Psoas muscle (tissue), 8 donors: ENCODE results near the gene CYP4F22. TPM values are rescaled to one million over a fixed set of nuclear protein-coding genes. Genes with fewer than 3 reads are reported as not detected.
"Not testable (repeated sequence)": the region's sequence is repeated elsewhere in the genome, so short reads cannot be mapped to it uniquely, and the experiment has no call there.

Experiments used
- ATAC-seq, 4 donors: fragments of 200-7000 bp; cut with Tn5 transposase; one replicate each; pipeline ENCODE4 v1.9.1; 2020; ENCODE audit warnings: moderate library complexity in 3 of 4, mild to moderate bottlenecking in 2 of 4
- DNase-seq, 2 donors: peaks; one replicate each; pipeline ENCODE4 v3.0.0-alpha.2; 2020
- H3K27ac ChIP-seq: fragments of 200-600 bp; one replicate; pipeline ENCODE4 v1.8.0; 2022
- H3K27me3 ChIP-seq, 3 donors: fragments of 200-600 bp in 1 of 3; one replicate each; pipeline versions ENCODE4 v1.6.1 to v1.8.0; 2013 to 2022; ENCODE audit warnings: low read length in 2 of 3, mild to moderate bottlenecking in 2 of 3, moderate library complexity in 1 of 3; ENCODE audit not compliant: insufficient read depth in 3 of 3
- H3K36me3 ChIP-seq, 2 donors: fragments of 200-600 bp in 1 of 2; one replicate each; pipeline versions ENCODE4 v1.6.1 to v1.8.0; 2013 to 2022; ENCODE audit warnings: low read depth in 1 of 2, mild to moderate bottlenecking in 1 of 2, moderate library complexity in 1 of 2; ENCODE audit not compliant: insufficient read depth in 1 of 2
- H3K4me1 ChIP-seq: fragments of 200-600 bp; one replicate; pipeline ENCODE4 v1.8.0; 2022
- H3K4me3 ChIP-seq: fragments of 200-600 bp; one replicate; pipeline ENCODE4 v1.8.0; 2022; ENCODE audit warnings: mild to moderate bottlenecking
- H3K9me3 ChIP-seq: fragments of 200-600 bp; one replicate; pipeline ENCODE4 v1.8.0; 2022
- WGBS, 3 donors: extraction: QIAGEN DNeasy Blood & Tissue Kit; methylation state at CpG; one replicate each; pipeline versions ENCODE4 v1.1.6 to v1.1.7; 2013; 5-methylcytosine and 5-hydroxymethylcytosine counted together
- intact Hi-C, 2 donors: fragments of 100-400 bp; cut with DNase I; formaldehyde crosslinking; loops; one replicate each; pipeline versions ENCODE4 v1.11.0 to v1.14.2; 2022
- polyA plus RNA-seq, 3 donors: library from polyadenylated mRNA; stranded (reverse); fragments of 200-250 nt; gene quantifications; one replicate each; pipeline ENCODE4 v1.2.3, GENCODE V29; 2013
- total RNA-seq, 4 donors: library from RNA; stranded (reverse); fragmentation: NEBNext Ultra II Directional in 2 of 4; extraction: Animal tissue kit (Norgen Biotek cat#: 25700) in 2 of 4; gene quantifications; one replicate each; pipeline versions ENCODE4 v1.2.1 to v1.2.4, GENCODE V29; 2021 to 2023
- TF ChIP-seq, protein P1 (sequence below): fragments of 200-600 bp; IDR thresholded peaks from one replicate; pipeline ENCODE4 v1.8.0; 2022; ENCODE audit warnings: antibody characterized with exemption
- donor health status: healthy with polysubstance abuse.
- donor health status: DM: no; HTN: no; CAD: no; lungs with moderate emphysema.
- donor health status: Bipolar disorder and iron deficiency.
- donor health status: healthy.
- donor health status: DM: yes; HTN: yes; CAD: no.
- donor health status: DM: no; HTN: no; CAD: no.
- donor health status: DM: no; HTN: no; CAD: no.
- donor health status: DM: yes; HTN: yes; CAD: no.

The CYP4F22 gene
- total and polyA plus RNA-seq, 7 donors: 0.04 to 0.30 (median 0.23) TPM; not detected in 3

DNA sequence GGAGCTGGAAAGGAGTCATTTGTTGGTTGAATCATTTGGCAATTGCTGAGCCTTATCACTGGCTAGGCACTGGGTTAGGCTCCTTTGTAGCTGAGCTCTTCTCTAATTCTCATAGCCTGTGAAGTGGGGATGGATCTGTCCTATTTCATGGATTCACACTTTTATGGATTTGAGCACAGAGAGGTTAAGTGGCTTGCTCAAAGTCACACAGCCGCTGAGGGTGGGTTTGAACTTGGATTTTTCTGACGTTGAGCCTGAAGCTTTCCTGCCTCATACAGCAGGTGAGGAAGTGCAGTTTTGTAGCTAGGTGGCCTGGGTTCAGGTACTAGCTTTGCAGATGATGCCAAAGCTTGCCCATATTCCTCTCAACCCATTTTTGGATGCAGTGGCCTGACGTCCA lies 19.4 kb downstream of the CYP4F22 start:
- Histone ChIP-seq H3K36me3 (no peaks in the 10 kb centered on the region), H3K4me1 (no peaks in the 10 kb centered on the region), H3K9me3 (no peaks in the 10 kb centered on the region), H3K27me3 (peaks cover 0 to 2% (median 0%) of the 10 kb centered on the region in 3 donors), H3K27ac (no peak overlapping the region), H3K4me3 (no peak overlapping the region)
- intact Hi-C loops: no loop called here
- WGBS, 3 donors: 50 to 56% (median 52%) methylated on average over 3 of the region's 3 CpGs
- ATAC-seq (no peak), DNase-seq (no peak)
- TF ChIP-seq, protein P1, sequence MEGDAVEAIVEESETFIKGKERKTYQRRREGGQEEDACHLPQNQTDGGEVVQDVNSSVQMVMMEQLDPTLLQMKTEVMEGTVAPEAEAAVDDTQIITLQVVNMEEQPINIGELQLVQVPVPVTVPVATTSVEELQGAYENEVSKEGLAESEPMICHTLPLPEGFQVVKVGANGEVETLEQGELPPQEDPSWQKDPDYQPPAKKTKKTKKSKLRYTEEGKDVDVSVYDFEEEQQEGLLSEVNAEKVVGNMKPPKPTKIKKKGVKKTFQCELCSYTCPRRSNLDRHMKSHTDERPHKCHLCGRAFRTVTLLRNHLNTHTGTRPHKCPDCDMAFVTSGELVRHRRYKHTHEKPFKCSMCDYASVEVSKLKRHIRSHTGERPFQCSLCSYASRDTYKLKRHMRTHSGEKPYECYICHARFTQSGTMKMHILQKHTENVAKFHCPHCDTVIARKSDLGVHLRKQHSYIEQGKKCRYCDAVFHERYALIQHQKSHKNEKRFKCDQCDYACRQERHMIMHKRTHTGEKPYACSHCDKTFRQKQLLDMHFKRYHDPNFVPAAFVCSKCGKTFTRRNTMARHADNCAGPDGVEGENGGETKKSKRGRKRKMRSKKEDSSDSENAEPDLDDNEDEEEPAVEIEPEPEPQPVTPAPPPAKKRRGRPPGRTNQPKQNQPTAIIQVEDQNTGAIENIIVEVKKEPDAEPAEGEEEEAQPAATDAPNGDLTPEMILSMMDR: no peak

GRCh38 chr19:15529774-15530372 lies 21.5 kb downstream of the CYP4F22 start:
- 61 to 69% (median 62%) methylated on average over 8 of the region's 8 CpGs for WGBS, 3 donors
- Histone ChIP-seq H3K4me3 (no peak overlapping the region), H3K36me3 (no peaks in the 10 kb centered on the region), H3K27ac (no peak overlapping the region), H3K4me1 (no peaks in the 10 kb centered on the region), H3K27me3 (peaks cover 0 to 2% (median 0%) of the 10 kb centered on the region in 3 donors), H3K9me3 (no peaks in the 10 kb centered on the region)
- DNase-seq: no peak
- intact Hi-C loops: no loop called here
- TF ChIP-seq, protein P1: no peak
- ATAC-seq: no peak

DNA sequence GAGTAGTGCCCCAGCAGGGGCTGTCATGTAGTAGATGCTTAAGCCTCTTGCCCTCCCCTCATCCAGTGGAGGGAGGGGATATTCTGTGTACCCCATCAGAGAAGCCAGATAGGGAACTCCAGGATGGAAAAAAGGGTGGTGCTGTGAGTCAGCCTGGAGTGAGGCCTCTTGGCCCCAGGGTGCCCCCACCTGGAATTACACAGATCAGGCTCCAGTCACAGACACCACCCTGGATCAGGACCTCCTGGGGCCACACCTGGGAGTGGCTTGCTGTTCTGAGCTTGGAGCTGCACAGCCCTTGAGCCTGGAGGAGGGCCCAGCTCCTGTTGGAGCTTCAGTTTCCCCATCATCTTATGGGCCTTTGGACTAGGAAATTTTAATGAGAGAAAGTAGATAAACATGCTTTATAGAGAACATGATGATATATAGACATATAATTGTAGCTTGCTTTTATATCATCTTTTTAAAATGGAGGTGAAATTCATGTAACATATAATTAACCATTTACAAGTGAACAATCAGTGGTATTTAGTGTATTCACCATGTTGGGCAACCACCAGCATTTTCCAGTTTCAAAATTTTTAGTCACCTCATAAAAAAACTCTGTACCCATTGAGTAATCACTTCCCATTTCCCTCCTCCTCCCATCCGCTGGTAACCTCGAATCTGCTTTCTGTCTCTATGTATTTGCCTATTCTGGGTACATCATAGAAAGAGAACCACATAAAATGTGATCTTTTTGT lies 24.6 kb downstream of the CYP4F22 start:
- no peak for ATAC-seq
- Histone ChIP-seq H3K27me3 (peaks cover 0 to 5% (median 0%) of the 10 kb centered on the region in 3 donors), H3K27ac (no peak overlapping the region), H3K9me3 (no peaks in the 10 kb centered on the region), H3K36me3 (no peaks in the 10 kb centered on the region), H3K4me1 (no peaks in the 10 kb centered on the region), H3K4me3 (no peak overlapping the region)
- no peak for DNase-seq
- TF ChIP-seq, protein P1: no peak
- intact Hi-C loops: no loop called here
- 54 to 62% (median 62%) methylated on average over 2 of the region's 2 CpGs for WGBS, 3 donors

DNA sequence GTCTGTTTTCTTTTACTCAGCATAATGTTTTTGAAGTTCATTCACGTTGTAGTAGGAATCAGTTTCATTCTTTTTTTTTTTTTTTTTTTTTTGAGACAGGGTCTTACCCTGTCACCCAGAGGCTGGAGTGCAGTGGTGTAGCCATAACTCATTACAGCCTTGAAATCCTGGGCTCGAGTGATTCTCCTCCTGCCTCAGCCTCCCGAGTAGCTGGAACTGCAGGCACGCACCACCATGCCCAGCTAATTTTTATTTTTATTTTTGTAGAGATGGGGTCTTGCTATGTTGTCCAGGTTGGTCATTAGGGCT lies 25.2 kb downstream of the CYP4F22 start:
- H3K4me3 ChIP-seq, DNase-seq, H3K4me1 ChIP-seq, intact Hi-C loops, H3K36me3 ChIP-seq, H3K27ac ChIP-seq, H3K27me3 ChIP-seq, H3K9me3 ChIP-seq, ATAC-seq: not testable (repeated sequence)
- 60 to 64% (median 60%) methylated on average over 4 of the region's 4 CpGs for WGBS, 3 donors

DNA sequence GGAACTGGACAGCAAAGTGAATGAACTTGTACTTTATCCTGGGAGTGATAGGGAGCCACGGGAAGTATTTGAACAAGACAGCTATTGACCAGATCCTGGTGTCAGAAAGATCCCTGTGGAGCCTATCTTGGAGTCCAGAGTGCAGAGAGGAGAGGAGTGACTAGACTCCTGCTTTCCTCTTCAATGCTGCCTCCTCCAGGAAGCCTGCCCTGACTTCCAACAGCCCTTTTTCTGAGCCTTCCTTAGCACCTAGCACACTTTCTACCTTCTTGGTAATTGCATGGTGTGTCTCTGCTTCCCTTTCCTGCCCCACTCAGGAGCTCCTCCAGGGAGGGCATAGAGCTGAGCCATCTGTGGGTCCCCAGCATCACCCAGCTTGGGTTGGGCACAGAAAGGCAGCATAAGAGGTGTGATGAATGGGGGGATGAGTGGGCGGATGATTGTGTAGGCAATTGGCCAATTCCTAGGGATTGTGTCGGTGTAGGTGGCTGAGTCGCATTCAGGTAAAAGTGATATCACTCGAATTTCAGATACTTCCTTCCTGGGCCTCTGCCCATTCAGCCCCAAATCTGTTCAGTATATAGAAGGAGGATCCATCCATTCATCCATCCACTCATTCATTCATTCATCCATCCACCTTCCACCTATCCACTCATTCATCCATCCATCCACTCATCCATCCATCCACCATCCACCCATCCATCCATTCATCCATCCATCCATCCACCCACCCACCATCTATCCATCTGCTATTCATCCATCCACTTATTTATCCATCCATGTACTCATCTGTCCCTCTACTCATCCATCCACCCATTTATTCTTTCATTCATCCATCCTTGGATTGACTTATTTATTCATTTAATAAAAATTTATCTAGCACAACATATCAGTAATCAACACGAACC lies 26.9 kb downstream of the CYP4F22 start:
- no peaks in the 10 kb centered on the region for H3K9me3 ChIP-seq
- 61 to 76% (median 76%) methylated on average over 6 of the region's 6 CpGs for WGBS, 3 donors
- ATAC-seq (no peak), DNase-seq (no peak)
- no peak overlapping the region for H3K4me3 ChIP-seq
- H3K36me3 ChIP-seq: no peaks in the 10 kb centered on the region
- H3K27me3 ChIP-seq: peaks cover 0 to 5% (median 0%) of the 10 kb centered on the region in 3 donors
- no peak overlapping the region for H3K27ac ChIP-seq
- H3K4me1 ChIP-seq: no peaks in the 10 kb centered on the region
- TF ChIP-seq, protein P1: no peak
- intact Hi-C loops: no loop called here
